B cell (primary cell): Measurements from ENCODE around the gene HSF4. TPM values are rescaled to one million over a fixed set of nuclear protein-coding genes. Genes with fewer than 3 reads are reported as not detected.

Source experiments
- ATAC-seq: fragments of 200-7000 bp; cut with Tn5 transposase; one replicate; pipeline ENCODE4 v1.10.0; 2021; ENCODE audit warnings: low read depth, mild to moderate bottlenecking, moderate number of reproducible peaks, moderate library complexity
- CTCF ChIA-PET: fragments of 350-600 bp; sonication (Branson Sonifier 250); formaldehyde crosslinking; loops from one replicate; lab custom pipeline; 2021; ENCODE audit warnings: antibody characterized with exemption, inconsistent platforms; lab: Charles Lee
- POLR2A ChIA-PET: fragments of 350-600 bp; sonication (Branson Sonifier 250); formaldehyde crosslinking; loops from one replicate; lab custom pipeline; 2021; ENCODE audit warnings: antibody characterized with exemption; lab: Charles Lee
- DNase-seq: peaks from one replicate; pipeline ENCODE4 v3.0.0; 2013
- H2AFZ ChIP-seq: 2 replicates; pipeline ENCODE4 v1.6.1; 2012; ENCODE audit warnings: mild to moderate bottlenecking, low read depth, low read length; ENCODE audit not compliant: insufficient read depth, poor library complexity, severe bottlenecking
- H3K27ac ChIP-seq, 2 donors: 1 replicate in 1 of 2; 2 replicates in 1 of 2; pipeline ENCODE4 v1.5.1; 2012 to 2013; ENCODE audit warnings: low read length in 2 of 2, mild to moderate bottlenecking in 2 of 2, moderate library complexity in 1 of 2
- H3K27me3 ChIP-seq, 4 experiments: fragments of 200-600 bp in 1 of 4; sonication (generic) in 1 of 4; replicated peaks in 1 of 4; 1 replicate in 2 of 4; 2 replicates in 2 of 4; pipeline versions ENCODE4 v1.6.1 to v1.7.0; 2013 to 2016; ENCODE audit warnings: low read length in 3 of 4, mild to moderate bottlenecking in 2 of 4, mixed read lengths in 1 of 4, moderate library complexity in 1 of 4; ENCODE audit not compliant: insufficient read depth in 4 of 4, control insufficient read depth in 3 of 4; ENCODE audit errors: control extremely low read depth in 1 of 4
- H3K36me3 ChIP-seq, 2 experiments: replicated peaks in 1 of 2; 1 replicate in 1 of 2; 2 replicates in 1 of 2; pipeline versions ENCODE4 v1.6.1 to v1.7.1; 2013; ENCODE audit warnings: low read length in 1 of 2; ENCODE audit not compliant: insufficient read depth in 2 of 2, control insufficient read depth in 1 of 2; ENCODE audit errors: control extremely low read depth in 1 of 2, extremely low read depth in 1 of 2
- H3K4me1 ChIP-seq, 2 donors: fragments of 200-600 bp in 1 of 2; sonication (generic) in 1 of 2; 1 replicate in 1 of 2; 2 replicates in 1 of 2; pipeline versions ENCODE4 v1.5.1 to v1.6.1; 2013 to 2017; ENCODE audit warnings: low read length in 2 of 2; ENCODE audit not compliant: control insufficient read depth in 2 of 2, insufficient read depth in 2 of 2
- H3K4me2 ChIP-seq: replicated peaks from 2 replicates; pipeline ENCODE3; 2012; ENCODE audit warnings: mild to moderate bottlenecking, low read depth, low read length; ENCODE audit not compliant: poor library complexity, severe bottlenecking
- H3K4me3 ChIP-seq, 5 experiments: fragments of 200-600 bp in 1 of 5; sonication (generic) in 1 of 5; 1 replicate in 3 of 5; 2 replicates in 2 of 5; pipeline versions ENCODE4 v1.5.1 to v1.7.0; 2011 to 2016; ENCODE audit warnings: low read length in 4 of 5, mild to moderate bottlenecking in 4 of 5, low read depth in 2 of 5, control low read depth in 1 of 5, moderate library complexity in 1 of 5; ENCODE audit not compliant: insufficient read depth in 1 of 5; ENCODE audit errors: control extremely low read depth in 1 of 5, extremely low read depth in 1 of 5
- H3K79me2 ChIP-seq: fragments of 200-600 bp; sonication (generic); one replicate; pipeline ENCODE4 v1.6.0; 2016; ENCODE audit warnings: low read length; ENCODE audit not compliant: control insufficient read depth, insufficient read depth
- H3K9ac ChIP-seq: fragments of 200-600 bp; sonication (generic); 2 replicates; pipeline ENCODE4 v1.6.1; 2017; ENCODE audit warnings: mild to moderate bottlenecking, low read length, moderate library complexity
- H3K9me3 ChIP-seq, 3 donors: one replicate each; pipeline versions ENCODE4 v1.6.1 to v1.7.1; 2013; ENCODE audit warnings: low read length in 2 of 3; ENCODE audit not compliant: control insufficient read depth in 2 of 3, insufficient read depth in 1 of 3; ENCODE audit errors: control extremely low read depth in 1 of 3
- H4K20me1 ChIP-seq: 2 replicates; pipeline ENCODE4 v1.6.0; 2012; ENCODE audit warnings: mild to moderate bottlenecking, low read length; ENCODE audit not compliant: insufficient read depth, control insufficient read depth, poor library complexity, severe bottlenecking
- H3K27ac Mint-ChIP-seq: one replicate; pipeline ENCODE4 v1.8.0; 2021; ENCODE audit warnings: mixed read lengths
- H3K27me3 Mint-ChIP-seq: one replicate; pipeline ENCODE4 v1.8.0; 2021; ENCODE audit warnings: mixed read lengths
- H3K4me1 Mint-ChIP-seq: one replicate; pipeline ENCODE4 v1.8.0; 2021; ENCODE audit warnings: mixed read lengths
- H3K4me3 Mint-ChIP-seq: one replicate; pipeline ENCODE4 v1.8.0; 2021; ENCODE audit warnings: mixed read lengths
- H3K9me3 Mint-ChIP-seq: one replicate; pipeline ENCODE4 v1.8.0; 2022; ENCODE audit warnings: mixed read lengths; ENCODE audit not compliant: insufficient read depth
- CTCF ChIP-seq: fragments of 200-600 bp; IDR thresholded peaks from one replicate; pipeline ENCODE4 v1.8.0; 2022; ENCODE audit warnings: antibody characterized with exemption, mild to moderate bottlenecking
- EZH2 ChIP-seq: IDR thresholded peaks from 2 replicates; pipeline ENCODE4 v1.6.1; 2012; ENCODE audit warnings: borderline replicate concordance, low read depth, mild to moderate bottlenecking, moderate library complexity, low read length; ENCODE audit not compliant: insufficient read depth, poor library complexity, severe bottlenecking
- WGBS: methylation state at CpG from one replicate; pipeline ENCODE4 v1.1.5; 2013; ENCODE audit warnings: missing lambda C conversion rate; ENCODE audit not compliant: insufficient coverage; 5-methylcytosine and 5-hydroxymethylcytosine counted together
- intact Hi-C: fragments of 100-400 bp; cut with micrococcal nuclease; formaldehyde crosslinking; loops from one replicate; pipeline ENCODE4 v1.10.0; 2022
- polyA plus RNA-seq: library from polyadenylated mRNA; depleted of rRNA; stranded (reverse); fragments of >200 nt; gene quantifications from 2 replicates; pipeline ENCODE4 v1.2.3, GENCODE V29; 2012
- total RNA-seq, 2 donors: library from RNA; stranded (reverse); fragments of 120-200 nt in 1 of 2; gene quantifications; 1 replicate in 1 of 2; 2 replicates in 1 of 2; pipeline versions ENCODE4 v1.2.3 to v1.2.4, GENCODE V29; 2013 to 2022

HSF4 gene
- total and polyA plus RNA-seq, 2 donors (not counting 1 experiment from before 2014, with no cell fraction given) = 11.9 to 12.2 TPM

DNA sequence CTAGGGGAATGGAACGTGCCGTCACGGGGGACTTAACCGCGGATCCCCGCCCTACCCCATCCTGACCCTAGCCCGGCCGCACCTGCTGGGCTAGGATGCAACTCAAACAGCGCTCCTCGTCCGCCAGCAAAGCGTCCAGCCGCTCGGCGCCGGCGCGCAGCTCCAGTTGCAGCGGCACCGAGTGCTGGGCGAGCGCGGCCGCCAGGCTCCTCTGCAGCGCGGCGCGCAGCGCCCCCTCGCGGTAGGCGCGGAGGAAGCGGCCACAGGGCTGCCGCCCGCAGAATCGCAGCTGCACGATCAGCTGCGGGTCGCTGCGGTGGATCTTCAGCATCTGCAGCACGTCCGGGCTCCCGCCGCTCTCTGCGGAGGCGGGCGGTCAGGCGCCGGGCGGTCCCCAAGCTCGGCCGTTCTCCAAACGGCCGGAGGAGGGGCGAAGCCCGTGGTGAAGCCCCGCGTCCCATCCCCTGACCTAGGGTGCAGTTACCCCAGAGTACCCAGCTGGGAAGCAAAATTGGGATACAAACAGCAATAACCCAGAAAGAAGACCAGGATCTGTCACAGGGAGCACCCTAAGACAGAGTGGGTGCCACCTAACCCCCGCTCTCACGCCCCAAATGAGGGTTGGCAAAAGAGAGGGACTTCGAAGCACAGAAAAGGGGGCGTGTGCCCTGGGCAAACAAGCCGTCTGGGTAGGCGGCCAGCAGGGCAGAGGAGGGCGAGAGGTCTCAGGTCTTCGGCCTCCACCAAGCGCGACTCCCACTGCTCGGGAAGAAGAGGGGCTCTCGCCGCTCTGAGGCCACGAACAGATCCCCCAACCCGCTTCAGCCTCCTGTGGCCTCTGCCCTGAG is 9.0 kb upstream of the HSF4 start:
- peaks cover 30 to 50% of the 10 kb centered on the region in 2 donors for H3K4me1 ChIP-seq
- ChIA-PET POLR2A (interaction anchor here (0.5 to 0.6 kb wide), 3 partner anchors 132 to 239 kb away, joined by 3 to 4 read pairs (median 3); no protein-coding TSS in a partner anchor), CTCF (interaction anchor here (0.6 to 2.6 kb wide), 58 partner anchors 8 to 596 kb away, joined by 3 to 27 read pairs (median 4); partner anchors contain the start of genes ATP6V0D1, CBFB, CES3 and NOL3)
- no peak overlapping the region for H3K27ac ChIP-seq
- Mint-ChIP-seq H3K27me3 (peaks cover 4% of the 10 kb centered on the region), H3K4me1 (peaks cover 53% of the 10 kb centered on the region), H3K27ac (peak overlapping the region; percentile 26), H3K4me3 (peak overlapping the region; percentile 72), H3K9me3 (no peaks in the 10 kb centered on the region)
- peak; percentile 87 for DNase-seq
- H3K27me3 ChIP-seq = peaks cover 0 to 22% (median 6%) of the 10 kb centered on the region in 4 experiments
- H2AFZ ChIP-seq = peak overlapping the region; percentile 9
- intact Hi-C loops = loop anchor here (1.0 to 2.0 kb wide), 4 partner anchors 46 to 208 kb away; partner anchors contain the start of gene PHAF1
- peak; percentile 26 for ATAC-seq
- H3K79me2 ChIP-seq = no peaks in the 10 kb centered on the region
- no peaks in the 10 kb centered on the region for H3K36me3 ChIP-seq
- TF ChIP-seq CTCF (peak; percentile 95), EZH2 (no peak)
- 17% methylated on average over 72 of the region's 74 CpGs for WGBS
- H3K9ac ChIP-seq = no peak overlapping the region
- peaks cover 51% of the 10 kb centered on the region for H4K20me1 ChIP-seq
- H3K4me3 ChIP-seq = peak overlapping the region in 2 of 5 experiments; percentile 8 to 29
- H3K9me3 ChIP-seq = peaks cover 0 to 12% (median 0%) of the 10 kb centered on the region in 3 donors
- peak overlapping the region; percentile 71 for H3K4me2 ChIP-seq
